Measurements from ENCODE around the gene BMP8A.
"Not testable (repeated sequence)": the region's sequence is repeated elsewhere in the genome, so short reads cannot be mapped to it uniquely, and the experiment has no call there.

DNA sequence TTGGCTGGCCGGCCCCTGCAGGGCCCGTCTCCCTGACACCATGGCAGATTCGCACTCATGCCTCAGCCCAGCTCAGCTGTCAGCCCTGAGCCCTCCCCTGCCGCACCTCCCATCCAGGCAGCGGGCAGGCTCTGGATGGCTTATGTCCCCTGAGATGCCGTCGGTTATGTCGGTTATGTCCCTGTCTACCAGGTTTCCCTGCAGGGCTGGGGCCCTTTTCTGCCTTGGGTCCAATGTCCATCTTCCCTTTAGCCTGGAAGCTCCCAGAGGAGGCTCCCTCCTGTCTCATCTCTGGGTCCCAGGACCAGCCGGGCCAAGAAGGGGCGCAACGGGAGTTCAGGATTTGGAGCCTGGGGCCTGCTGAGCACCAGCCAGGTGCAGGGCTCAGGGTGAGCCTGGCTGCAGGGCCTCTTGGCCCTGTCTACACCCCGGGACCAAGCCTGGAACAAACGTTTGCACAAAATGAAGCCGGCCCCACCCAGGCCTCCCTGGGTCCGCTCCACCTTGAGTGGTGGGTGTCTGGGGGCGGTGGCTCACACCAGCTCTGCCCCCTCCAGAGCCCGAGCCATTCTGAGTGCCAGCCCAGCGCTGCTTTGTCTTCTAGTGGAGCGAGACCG is 19.2 kb downstream of the BMP8A start:
- TF ChIP-seq, protein P1, sequence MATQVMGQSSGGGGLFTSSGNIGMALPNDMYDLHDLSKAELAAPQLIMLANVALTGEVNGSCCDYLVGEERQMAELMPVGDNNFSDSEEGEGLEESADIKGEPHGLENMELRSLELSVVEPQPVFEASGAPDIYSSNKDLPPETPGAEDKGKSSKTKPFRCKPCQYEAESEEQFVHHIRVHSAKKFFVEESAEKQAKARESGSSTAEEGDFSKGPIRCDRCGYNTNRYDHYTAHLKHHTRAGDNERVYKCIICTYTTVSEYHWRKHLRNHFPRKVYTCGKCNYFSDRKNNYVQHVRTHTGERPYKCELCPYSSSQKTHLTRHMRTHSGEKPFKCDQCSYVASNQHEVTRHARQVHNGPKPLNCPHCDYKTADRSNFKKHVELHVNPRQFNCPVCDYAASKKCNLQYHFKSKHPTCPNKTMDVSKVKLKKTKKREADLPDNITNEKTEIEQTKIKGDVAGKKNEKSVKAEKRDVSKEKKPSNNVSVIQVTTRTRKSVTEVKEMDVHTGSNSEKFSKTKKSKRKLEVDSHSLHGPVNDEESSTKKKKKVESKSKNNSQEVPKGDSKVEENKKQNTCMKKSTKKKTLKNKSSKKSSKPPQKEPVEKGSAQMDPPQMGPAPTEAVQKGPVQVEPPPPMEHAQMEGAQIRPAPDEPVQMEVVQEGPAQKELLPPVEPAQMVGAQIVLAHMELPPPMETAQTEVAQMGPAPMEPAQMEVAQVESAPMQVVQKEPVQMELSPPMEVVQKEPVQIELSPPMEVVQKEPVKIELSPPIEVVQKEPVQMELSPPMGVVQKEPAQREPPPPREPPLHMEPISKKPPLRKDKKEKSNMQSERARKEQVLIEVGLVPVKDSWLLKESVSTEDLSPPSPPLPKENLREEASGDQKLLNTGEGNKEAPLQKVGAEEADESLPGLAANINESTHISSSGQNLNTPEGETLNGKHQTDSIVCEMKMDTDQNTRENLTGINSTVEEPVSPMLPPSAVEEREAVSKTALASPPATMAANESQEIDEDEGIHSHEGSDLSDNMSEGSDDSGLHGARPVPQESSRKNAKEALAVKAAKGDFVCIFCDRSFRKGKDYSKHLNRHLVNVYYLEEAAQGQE (IDR thresholded peaks at IDR 0.05; ENCODE audit: insufficient replicate concordance, low read depth) = not testable (repeated sequence)
- TF ChIP-seq, protein P2, sequence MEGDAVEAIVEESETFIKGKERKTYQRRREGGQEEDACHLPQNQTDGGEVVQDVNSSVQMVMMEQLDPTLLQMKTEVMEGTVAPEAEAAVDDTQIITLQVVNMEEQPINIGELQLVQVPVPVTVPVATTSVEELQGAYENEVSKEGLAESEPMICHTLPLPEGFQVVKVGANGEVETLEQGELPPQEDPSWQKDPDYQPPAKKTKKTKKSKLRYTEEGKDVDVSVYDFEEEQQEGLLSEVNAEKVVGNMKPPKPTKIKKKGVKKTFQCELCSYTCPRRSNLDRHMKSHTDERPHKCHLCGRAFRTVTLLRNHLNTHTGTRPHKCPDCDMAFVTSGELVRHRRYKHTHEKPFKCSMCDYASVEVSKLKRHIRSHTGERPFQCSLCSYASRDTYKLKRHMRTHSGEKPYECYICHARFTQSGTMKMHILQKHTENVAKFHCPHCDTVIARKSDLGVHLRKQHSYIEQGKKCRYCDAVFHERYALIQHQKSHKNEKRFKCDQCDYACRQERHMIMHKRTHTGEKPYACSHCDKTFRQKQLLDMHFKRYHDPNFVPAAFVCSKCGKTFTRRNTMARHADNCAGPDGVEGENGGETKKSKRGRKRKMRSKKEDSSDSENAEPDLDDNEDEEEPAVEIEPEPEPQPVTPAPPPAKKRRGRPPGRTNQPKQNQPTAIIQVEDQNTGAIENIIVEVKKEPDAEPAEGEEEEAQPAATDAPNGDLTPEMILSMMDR (IDR thresholded peaks at IDR 0.05; ENCODE audit: insufficient read depth, low read length) = not testable (repeated sequence)
- TF ChIP-seq GABPA (IDR thresholded peaks at IDR 0.05; ENCODE audit: low read depth); POLR2AphosphoS5 (IDR thresholded peaks at IDR 0.05; ENCODE audit: low read depth); SPI1 (IDR thresholded peaks at IDR 0.05; ENCODE audit: borderline replicate concordance, low read depth): not testable (repeated sequence)
